GM06990 (cell line): Measurements from ENCODE around the gene SPTBN1.

ENCODE experiments used
- DNase-seq: peaks from one replicate; pipeline ENCODE4 v3.0.0-alpha.2; 2011; ENCODE audit not compliant: insufficient read length; ENCODE audit errors: extremely low read depth
- H3K27me3 ChIP-seq: replicated peaks from 2 replicates; pipeline ENCODE4 v1.6.0; 2011; ENCODE audit warnings: low read length; ENCODE audit not compliant: control insufficient read depth, insufficient read depth
- H3K36me3 ChIP-seq: 2 replicates; pipeline ENCODE4 v1.5.1; 2011; ENCODE audit warnings: low read length; ENCODE audit not compliant: control insufficient read depth, insufficient read depth
- H3K4me3 ChIP-seq: replicated peaks from 2 replicates; pipeline ENCODE4 v1.5.1; 2011; ENCODE audit warnings: low read depth, mild to moderate bottlenecking, control low read depth, low read length
- CTCF ChIP-seq: IDR thresholded peaks from 2 replicates; pipeline ENCODE4 v1.5.1; 2011; ENCODE audit warnings: low read length, control low read depth, mild to moderate bottlenecking, inconsistent platforms; ENCODE audit not compliant: insufficient read depth, poor library complexity, severe bottlenecking

The SPTBN1 gene

GRCh38 chr2:54667726-54668650 is 211.9 kb downstream of the SPTBN1 start:
- no peak for TF ChIP-seq CTCF
- Histone ChIP-seq H3K27me3 (no peaks in the 10 kb centered on the region), H3K36me3 (peaks cover 36% of the 10 kb centered on the region), H3K4me3 (no peak overlapping the region)
- DNase-seq: no peak

GRCh38 chr2:54668711-54669110 is 212.6 kb downstream of the SPTBN1 start:
- TF ChIP-seq CTCF: no peak
- H3K27me3 ChIP-seq: no peaks in the 10 kb centered on the region
- H3K4me3 ChIP-seq: no peak overlapping the region
- no peak for DNase-seq
- peaks cover 31% of the 10 kb centered on the region for H3K36me3 ChIP-seq

DNA sequence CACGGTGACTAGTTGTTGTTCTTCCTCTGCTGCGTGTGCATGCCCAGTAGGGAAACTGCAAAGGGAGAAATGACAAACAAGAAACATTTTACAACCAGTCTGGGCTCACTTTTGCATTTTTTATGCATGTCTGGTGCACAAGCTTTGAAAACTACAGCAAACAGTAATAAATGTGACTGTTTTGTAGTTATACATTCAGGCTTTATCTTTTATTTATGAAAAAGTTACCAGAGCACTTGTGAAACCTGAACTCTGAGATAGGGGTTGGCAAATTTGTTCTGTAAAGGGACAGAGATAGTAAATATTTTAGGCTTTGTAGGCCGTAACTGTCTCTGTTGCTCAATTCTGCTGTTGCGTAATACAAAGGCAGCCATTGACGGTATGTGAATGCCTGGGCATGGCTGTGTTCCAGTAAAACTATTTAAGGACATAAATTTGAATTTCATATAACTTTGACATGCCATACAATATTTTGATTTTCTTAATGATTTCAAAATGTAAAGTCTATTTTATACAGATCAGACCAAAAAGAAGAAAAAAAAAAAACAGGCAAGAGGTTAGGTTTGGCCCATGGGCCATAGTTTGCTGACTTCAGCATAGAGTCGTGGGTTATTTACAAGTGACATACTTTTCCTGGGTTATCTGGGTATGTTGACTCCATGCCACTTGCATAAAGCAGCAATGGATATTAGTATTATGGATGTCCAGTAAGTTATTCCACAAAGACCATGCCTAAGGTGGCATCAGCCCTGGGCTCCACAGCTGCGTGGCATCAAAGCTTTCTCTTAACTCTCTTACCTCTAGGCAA is 213.8 kb downstream of the SPTBN1 start:
- DNase-seq: no peak
- Histone ChIP-seq H3K4me3 (no peak overlapping the region), H3K27me3 (no peaks in the 10 kb centered on the region), H3K36me3 (peaks cover 24% of the 10 kb centered on the region)
- TF ChIP-seq CTCF: no peak

GRCh38 chr2:54670485-54671009 is 214.4 kb downstream of the SPTBN1 start:
- TF ChIP-seq CTCF: no peak
- no peaks in the 10 kb centered on the region for H3K27me3 ChIP-seq
- no peak for DNase-seq
- peaks cover 24% of the 10 kb centered on the region for H3K36me3 ChIP-seq
- H3K4me3 ChIP-seq: no peak overlapping the region

DNA sequence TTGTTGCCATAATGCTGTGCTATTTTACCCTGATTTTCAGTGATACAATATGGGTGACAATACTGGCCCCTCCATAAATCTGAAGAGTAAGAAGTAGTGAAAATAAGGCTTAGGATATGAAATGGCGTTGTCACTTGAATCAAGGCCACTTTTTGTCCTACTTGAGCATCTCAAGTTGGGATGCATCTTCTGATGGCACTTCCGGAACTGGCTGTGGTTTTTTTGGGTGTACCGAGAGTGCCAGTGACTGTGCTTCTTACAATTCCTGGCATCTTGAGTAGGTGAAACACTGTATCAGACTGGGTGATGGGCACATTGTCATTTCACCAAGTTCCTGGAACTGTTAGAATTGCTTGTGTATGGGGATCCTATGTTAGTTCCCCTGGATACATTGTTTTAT is 214.9 kb downstream of the SPTBN1 start:
- H3K4me3 ChIP-seq: no peak overlapping the region
- peaks cover 21% of the 10 kb centered on the region for H3K36me3 ChIP-seq
- H3K27me3 ChIP-seq: no peaks in the 10 kb centered on the region
- no peak for TF ChIP-seq CTCF
- no peak for DNase-seq
